IMR-90 (cell line): ENCODE measurements around the gene ZSCAN5B. TPM values are rescaled to one million over a fixed set of nuclear protein-coding genes. Genes with fewer than 3 reads are reported as not detected.

Experiments used
- ATAC-seq: fragments of 200-7000 bp; cut with Tn5 transposase; 2 replicates; pipeline ENCODE4 v1.9.1; 2020; ENCODE audit warnings: low read depth, mild to moderate bottlenecking, moderate library complexity
- BruUV-seq: library from RNA; stranded (reverse); fragments of 400-500 nt; replicated peaks from 2 replicates; lab custom pipeline; 2021; lab: Mats Ljungman, UMichigan
- CTCF ChIA-PET: fragments of 300-600 bp; formaldehyde crosslinking; extraction: SDS; loops from one replicate; lab custom pipeline; 2021; ENCODE audit warnings: antibody characterized with exemption; lab: Yijun Ruan, JAX
- POLR2A ChIA-PET: fragments of 300-600 bp; sonication (Branson Sonifier 250); formaldehyde crosslinking; loops from one replicate; lab custom pipeline; 2022; ENCODE audit warnings: antibody characterized with exemption; ENCODE audit not compliant: unreplicated experiment; lab: Charles Lee
- DNase-seq: peaks from one replicate; pipeline ENCODE4 v3.0.0; 2013
- H2AFZ ChIP-seq: replicated peaks from 2 replicates; pipeline ENCODE3; 2013; ENCODE audit warnings: low read length, mild to moderate bottlenecking; ENCODE audit not compliant: poor library complexity
- H2AK5ac ChIP-seq: 2 replicates; pipeline ENCODE4 v1.6.1; 2013; ENCODE audit warnings: low read depth, low read length, inconsistent platforms
- H2AK9ac ChIP-seq: replicated peaks from 2 replicates; pipeline ENCODE3; 2013; ENCODE audit warnings: mild to moderate bottlenecking, low read depth, low read length, moderate library complexity; ENCODE audit not compliant: poor library complexity
- H2BK120ac ChIP-seq: 2 replicates; pipeline ENCODE4 v1.6.1; 2013; ENCODE audit warnings: low read depth, low read length, inconsistent platforms
- H2BK15ac ChIP-seq: 3 replicates; pipeline ENCODE4 v1.6.1; 2013; ENCODE audit warnings: low read depth, low read length, inconsistent platforms
- H2BK20ac ChIP-seq: 2 replicates; pipeline ENCODE4 v1.6.1; 2013; ENCODE audit warnings: low read depth, mild to moderate bottlenecking, inconsistent platforms, low read length, moderate library complexity
- H2BK5ac ChIP-seq: 2 replicates; pipeline ENCODE4 v1.6.1; 2013; ENCODE audit warnings: mild to moderate bottlenecking, low read depth, low read length, inconsistent platforms; ENCODE audit not compliant: poor library complexity, severe bottlenecking
- H3K14ac ChIP-seq: replicated peaks from 2 replicates; pipeline ENCODE4 v1.6.1; 2013; ENCODE audit warnings: low read depth, low read length, inconsistent platforms
- H3K18ac ChIP-seq: 2 replicates; pipeline ENCODE4 v1.6.1; 2013; ENCODE audit warnings: low read depth, low read length, control low read depth
- H3K23ac ChIP-seq: 2 replicates; pipeline ENCODE4 v1.6.1; 2013; ENCODE audit warnings: low read depth, low read length, inconsistent platforms
- H3K27ac ChIP-seq: 2 replicates; pipeline ENCODE4 v1.5.1; 2013; ENCODE audit warnings: mild to moderate bottlenecking, control low read depth, low read length; ENCODE audit not compliant: insufficient read depth
- H3K27me3 ChIP-seq: 2 replicates; pipeline ENCODE4 v1.6.1; 2013; ENCODE audit warnings: low read length; ENCODE audit not compliant: control insufficient read depth, insufficient read depth
- H3K36me3 ChIP-seq: 2 replicates; pipeline ENCODE4 v1.6.1; 2013; ENCODE audit warnings: low read length, mixed read lengths; ENCODE audit not compliant: control insufficient read depth, insufficient read depth
- H3K4ac ChIP-seq: 2 replicates; pipeline ENCODE4 v1.6.1; 2013; ENCODE audit warnings: low read depth, low read length, inconsistent platforms
- H3K4me1 ChIP-seq: 2 replicates; pipeline ENCODE4 v1.6.1; 2013; ENCODE audit warnings: low read length, mixed read lengths; ENCODE audit not compliant: control insufficient read depth, insufficient read depth
- H3K4me2 ChIP-seq: 2 replicates; pipeline ENCODE4 v1.6.1; 2013; ENCODE audit warnings: low read depth, mild to moderate bottlenecking, control low read depth, low read length, moderate library complexity
- H3K4me3 ChIP-seq: 2 replicates; pipeline ENCODE4 v1.5.1; 2013; ENCODE audit warnings: low read depth, mild to moderate bottlenecking, control low read depth, low read length, moderate library complexity; ENCODE audit not compliant: insufficient read depth
- H3K56ac ChIP-seq: 2 replicates; pipeline ENCODE4 v1.6.1; 2013; ENCODE audit warnings: low read length, inconsistent platforms; ENCODE audit not compliant: insufficient read depth; ENCODE audit errors: extremely low read depth
- H3K79me1 ChIP-seq, 2 experiments: 2 replicates each; pipeline ENCODE4 v1.6.1; 2013; ENCODE audit warnings: low read length in 2 of 2, inconsistent platforms in 1 of 2, low read depth in 1 of 2
- H3K9ac ChIP-seq: 2 replicates; pipeline ENCODE4 v1.6.1; 2013; ENCODE audit warnings: low read depth, low read length, control low read depth
- H3K9me1 ChIP-seq: 2 replicates; pipeline ENCODE4 v1.6.1; 2013; ENCODE audit warnings: low read length, inconsistent platforms; ENCODE audit not compliant: insufficient read depth
- H3K9me3 ChIP-seq: 2 replicates; pipeline ENCODE4 v1.6.1; 2013; ENCODE audit warnings: low read length; ENCODE audit not compliant: control insufficient read depth, insufficient read depth
- H4K20me1 ChIP-seq: 2 replicates; pipeline ENCODE4 v1.6.1; 2013; ENCODE audit warnings: low read length, inconsistent platforms; ENCODE audit not compliant: insufficient read depth
- H4K5ac ChIP-seq: 2 replicates; pipeline ENCODE4 v1.6.1; 2013; ENCODE audit warnings: mild to moderate bottlenecking, low read depth, low read length, control low read depth
- H4K8ac ChIP-seq, 2 experiments: 2 replicates each; pipeline ENCODE4 v1.6.1; 2013; ENCODE audit warnings: low read depth in 2 of 2, low read length in 2 of 2, control low read depth in 1 of 2, inconsistent platforms in 1 of 2
- H4K91ac ChIP-seq: 2 replicates; pipeline ENCODE4 v1.6.1; 2013; ENCODE audit warnings: low read depth, low read length, inconsistent platforms; ENCODE audit not compliant: insufficient read depth
- MAZ ChIP-seq: IDR thresholded peaks from 2 replicates; pipeline ENCODE4 v1.6.1; 2012; ENCODE audit warnings: low read depth, mild to moderate bottlenecking, low read length, improper control_type of control experiment, moderate library complexity, borderline replicate concordance
- RAD21 ChIP-seq: IDR thresholded peaks from 2 replicates; pipeline ENCODE4 v1.6.1; 2012; ENCODE audit warnings: low read length, improper control_type of control experiment
- RCOR1 ChIP-seq: IDR thresholded peaks from 2 replicates; pipeline ENCODE4 v1.6.1; 2012; ENCODE audit warnings: mild to moderate bottlenecking, low read length, improper control_type of control experiment; ENCODE audit not compliant: insufficient replicate concordance
- WGBS, 2 experiments: methylation state at CpG; one replicate each; pipeline versions ENCODE4 v1.1.5 to v1.1.7; 2013; ENCODE audit warnings: missing lambda C conversion rate in 2 of 2; ENCODE audit not compliant: insufficient read length in 1 of 2; ENCODE audit errors: extremely low coverage in 2 of 2; 5-methylcytosine and 5-hydroxymethylcytosine counted together
- dilution Hi-C: fragments of 300-500 bp; cut with HindIII; formaldehyde crosslinking; loops from one replicate; pipeline ENCODE4 v1.14.3; 2018; ENCODE audit warnings: low sequenced_read_pairs; ENCODE audit not compliant: unreplicated experiment
- in situ Hi-C: fragments of 300-500 bp; cut with MboI; formaldehyde crosslinking; loops from 3 replicates; pipeline ENCODE4 v1.14.3; 2019; ENCODE audit warnings: low sequenced_read_pairs, inconsistent platforms, mixed read lengths
- intact Hi-C: fragments of 100-400 bp; cut with micrococcal nuclease; formaldehyde crosslinking; loops from 2 replicates; pipeline ENCODE4 v1.10.0; 2022
- polyA plus RNA-seq, 3 experiments: library from polyadenylated mRNA; depleted of rRNA; stranded (reverse); fragments of >200 nt; gene quantifications; 2 replicates each; pipeline ENCODE4 v1.2.3, GENCODE V29; 2012; ENCODE audit warnings: low replicate concordance in 1 of 3
- total RNA-seq: library from RNA; depleted of rRNA; stranded (reverse); fragments of >200 nt; gene quantifications from 2 replicates; pipeline ENCODE4 v1.2.3, GENCODE V29; 2012
- TF ChIP-seq, protein P1 (sequence below): fragments of 150-350 bp; IDR thresholded peaks from 2 replicates; pipeline ENCODE4 v1.6.1; 2017; ENCODE audit warnings: mild to moderate bottlenecking, antibody characterized with exemption, low read length, low read depth

Gene ZSCAN5B
- total and polyA plus RNA-seq, 2 of the 4 experiments (the other 2 are of a cell fraction): not detected

DNA sequence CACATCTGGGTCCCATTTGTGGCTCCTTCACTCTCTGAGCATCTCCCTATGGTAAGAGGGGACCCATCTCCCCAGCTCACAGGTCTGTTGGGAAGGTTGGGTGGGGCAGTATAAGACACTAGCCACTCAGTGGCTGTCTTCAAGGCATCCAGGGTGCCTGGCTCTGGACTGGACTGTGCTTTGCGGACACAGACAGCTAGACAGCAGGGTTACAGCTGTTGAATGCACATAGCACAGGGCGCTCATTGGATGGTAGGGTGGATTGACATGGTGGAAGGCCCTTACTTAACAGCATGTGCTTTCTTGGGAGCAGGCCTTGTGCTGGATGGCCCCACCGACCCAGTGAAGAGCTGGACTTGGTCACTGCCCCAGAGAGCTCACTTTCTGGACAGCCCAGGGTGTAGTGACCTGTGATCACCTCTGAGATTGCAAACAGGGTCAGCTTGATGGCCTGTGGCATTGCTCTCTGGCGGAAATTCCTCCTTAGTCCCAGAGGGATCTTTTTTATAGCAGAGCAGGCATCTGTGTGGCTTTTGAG is 54.6 kb downstream of the ZSCAN5B start:
- Histone ChIP-seq H4K5ac (no peak overlapping the region), H3K4me2 (no peak overlapping the region), H3K36me3 (peaks cover 19% of the 10 kb centered on the region), H3K14ac (no peak overlapping the region), H4K8ac (no peak overlapping the region), H4K20me1 (peaks cover 3% of the 10 kb centered on the region; the same call in 1 of the 2 replicates), H2BK120ac (no peak overlapping the region), H3K79me1 (peaks cover 18 to 40% of the 10 kb centered on the region in 2 experiments), H2AFZ (no peak overlapping the region), H3K9me1 (peaks cover 22% of the 10 kb centered on the region), H3K27ac (no peak overlapping the region), H2BK15ac (no peak overlapping the region), H2BK20ac (no peak overlapping the region), H3K4ac (no peak overlapping the region), H3K56ac (no peak overlapping the region), H3K4me3 (no peak overlapping the region), H3K9me3 (no peaks in the 10 kb centered on the region), H3K27me3 (no peaks in the 10 kb centered on the region), H3K4me1 (no peaks in the 10 kb centered on the region; the same call in 1 of the 2 replicates), H4K91ac (no peak overlapping the region), H3K18ac (no peak overlapping the region), H3K9ac (no peak overlapping the region), H3K23ac (no peak overlapping the region), H2AK5ac (no peak overlapping the region), H2BK5ac (no peak overlapping the region), H2AK9ac (no peak overlapping the region)
- no peak for TF ChIP-seq RAD21
- TF ChIP-seq RCOR1: no peak
- no peak for TF ChIP-seq MAZ
- TF ChIP-seq, protein P1, sequence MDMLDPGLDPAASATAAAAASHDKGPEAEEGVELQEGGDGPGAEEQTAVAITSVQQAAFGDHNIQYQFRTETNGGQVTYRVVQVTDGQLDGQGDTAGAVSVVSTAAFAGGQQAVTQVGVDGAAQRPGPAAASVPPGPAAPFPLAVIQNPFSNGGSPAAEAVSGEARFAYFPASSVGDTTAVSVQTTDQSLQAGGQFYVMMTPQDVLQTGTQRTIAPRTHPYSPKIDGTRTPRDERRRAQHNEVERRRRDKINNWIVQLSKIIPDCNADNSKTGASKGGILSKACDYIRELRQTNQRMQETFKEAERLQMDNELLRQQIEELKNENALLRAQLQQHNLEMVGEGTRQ: no peak
- DNase-seq (no peak), ATAC-seq (no peak)
- POLR2A ChIA-PET: no interaction called here
- BruUV-seq: no TSS peak
- CTCF ChIA-PET: no interaction called here
- WGBS, 2 experiments: 57% methylated on average over 1 of the region's 4 CpGs; no CpG with 5 or more reads in 1 of the 2 experiments
- dilution Hi-C loops (no loop called here), in situ Hi-C loops (loop anchor here (25.0 kb wide), 2 partner anchors 456 to 1681 kb away; partner anchors contain the start of genes CDC42EP5, EPN1 and LENG9), intact Hi-C loops (no loop called here)
